Body of pancreas (tissue), 4 donors: ENCODE measurements around the gene TTLL5. TPM values are rescaled to one million over a fixed set of nuclear protein-coding genes. Genes with fewer than 3 reads are reported as not detected.

Experiments
- ATAC-seq: fragments of 150-250 bp; one replicate; pipeline ENCODE4 v1.9.1; 2016
- DNase-seq, 4 donors: peaks; one replicate each; pipeline ENCODE4 v3.0.0-alpha.2; 2019
- H3K27ac ChIP-seq, 4 donors: fragments of 200-600 bp; sonication (generic); 1 replicate in 3 of 4; 2 replicates in 1 of 4; pipeline versions ENCODE4 v1.5.1 to v1.6.1; 2016 to 2019; ENCODE audit warnings: mild to moderate bottlenecking in 1 of 4, mixed read lengths in 1 of 4, moderate library complexity in 1 of 4
- H3K27me3 ChIP-seq, 2 donors: fragments of 200-600 bp; sonication (generic); one replicate each; pipeline ENCODE4 v1.6.0; 2016; ENCODE audit warnings: mild to moderate bottlenecking in 1 of 2
- H3K36me3 ChIP-seq, 2 donors: fragments of 200-600 bp; sonication (generic); replicated peaks in 1 of 2; 2 replicates each; pipeline ENCODE4 v1.5.1; 2016; ENCODE audit warnings: low read depth in 2 of 2; ENCODE audit not compliant: insufficient read depth in 1 of 2
- H3K4me1 ChIP-seq: fragments of 200-600 bp; sonication (generic); one replicate; pipeline ENCODE4 v1.6.0; 2016
- H3K4me3 ChIP-seq, 2 donors: fragments of 200-600 bp; sonication (generic); 1 replicate in 1 of 2; 2 replicates in 1 of 2; pipeline ENCODE4 v1.5.1; 2016 to 2019
- H3K9me3 ChIP-seq, 3 donors: fragments of 200-600 bp; sonication (generic); 1 replicate in 2 of 3; 2 replicates in 1 of 3; pipeline ENCODE4 v1.5.1; 2016
- POLR2A ChIP-seq, 3 donors: fragments of 450-650 bp; IDR thresholded peaks; one replicate each; pipeline ENCODE4 v1.6.1; 2016; ENCODE audit warnings: antibody characterized with exemption in 3 of 3, mild to moderate bottlenecking in 2 of 3
- WGBS, 2 donors: methylation state at CpG; one replicate each; pipeline ENCODE4 v1.1.5; 2017; 5-methylcytosine and 5-hydroxymethylcytosine counted together
- intact Hi-C: fragments of 100-400 bp; cut with DNase I; formaldehyde crosslinking; loops from one replicate; pipeline ENCODE4 v1.15.1; 2023
- total RNA-seq, 2 donors: library from RNA; depleted of rRNA; stranded (reverse); fragments of >200 nt; gene quantifications; one replicate each; pipeline ENCODE4 v1.1.0, GENCODE V29; 2016
- TF ChIP-seq, protein P1 (sequence below), 7 experiments: fragments of 450-650 bp in 4 of 7; fragments of 200-600 bp in 3 of 7; sonication (generic) in 3 of 7; IDR thresholded peaks; one replicate each; pipeline ENCODE4 v1.5.1; 2016 to 2019; ENCODE audit warnings: antibody characterized with exemption in 7 of 7

TTLL5 gene
- total RNA-seq, 2 donors from 2014 or later, result 21.0 to 21.8 TPM

GRCh38 chr14:75989134-75989533 lies 328.1 kb downstream of the TTLL5 start:
- intact Hi-C loops, result no loop called here
- 83 to 89% methylated on average over 6 of the region's 6 CpGs for WGBS, 2 donors
- TF ChIP-seq POLR2A (IDR thresholded peaks at IDR 0.05), result no peak
- TF ChIP-seq, protein P1, sequence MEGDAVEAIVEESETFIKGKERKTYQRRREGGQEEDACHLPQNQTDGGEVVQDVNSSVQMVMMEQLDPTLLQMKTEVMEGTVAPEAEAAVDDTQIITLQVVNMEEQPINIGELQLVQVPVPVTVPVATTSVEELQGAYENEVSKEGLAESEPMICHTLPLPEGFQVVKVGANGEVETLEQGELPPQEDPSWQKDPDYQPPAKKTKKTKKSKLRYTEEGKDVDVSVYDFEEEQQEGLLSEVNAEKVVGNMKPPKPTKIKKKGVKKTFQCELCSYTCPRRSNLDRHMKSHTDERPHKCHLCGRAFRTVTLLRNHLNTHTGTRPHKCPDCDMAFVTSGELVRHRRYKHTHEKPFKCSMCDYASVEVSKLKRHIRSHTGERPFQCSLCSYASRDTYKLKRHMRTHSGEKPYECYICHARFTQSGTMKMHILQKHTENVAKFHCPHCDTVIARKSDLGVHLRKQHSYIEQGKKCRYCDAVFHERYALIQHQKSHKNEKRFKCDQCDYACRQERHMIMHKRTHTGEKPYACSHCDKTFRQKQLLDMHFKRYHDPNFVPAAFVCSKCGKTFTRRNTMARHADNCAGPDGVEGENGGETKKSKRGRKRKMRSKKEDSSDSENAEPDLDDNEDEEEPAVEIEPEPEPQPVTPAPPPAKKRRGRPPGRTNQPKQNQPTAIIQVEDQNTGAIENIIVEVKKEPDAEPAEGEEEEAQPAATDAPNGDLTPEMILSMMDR (IDR thresholded peaks at IDR 0.05), result no peak

DNA sequence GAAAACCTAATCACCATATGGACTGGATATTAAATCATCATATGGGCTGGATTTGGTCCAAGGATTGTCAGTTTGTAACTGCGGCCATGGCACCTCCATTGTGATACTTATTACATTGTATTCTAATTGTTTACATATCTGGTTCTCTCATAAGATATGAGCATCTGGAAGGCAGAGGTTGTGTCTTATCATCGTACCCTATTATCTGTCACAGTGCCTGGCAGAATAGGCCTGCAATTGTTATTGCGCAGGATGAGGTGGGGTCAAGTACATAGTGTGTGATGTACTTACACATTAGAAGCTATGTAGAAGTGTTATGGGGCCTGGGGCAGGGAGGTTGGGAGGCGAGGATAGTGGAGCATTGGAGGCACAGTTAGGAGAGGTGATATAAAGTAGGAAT lies 329.3 kb downstream of the TTLL5 start:
- H3K4me1 ChIP-seq, result peaks cover 10% of the 10 kb centered on the region
- intact Hi-C loops, result no loop called here
- H3K4me3 ChIP-seq, result no peak overlapping the region
- WGBS, 2 donors, result 92 to 95% methylated on average over 4 of the region's 4 CpGs
- H3K36me3 ChIP-seq, result peaks cover 0 to 7% of the 10 kb centered on the region in 2 donors
- DNase-seq (no peak), ATAC-seq (no peak)
- H3K27me3 ChIP-seq, result no peaks in the 10 kb centered on the region
- TF ChIP-seq, protein P1 (IDR thresholded peaks at IDR 0.05), result no peak
- no peak for TF ChIP-seq POLR2A (IDR thresholded peaks at IDR 0.05)
- H3K9me3 ChIP-seq, result no peaks in the 10 kb centered on the region
- no peak overlapping the region for H3K27ac ChIP-seq

More at GRCh38 chr14:75989134-75989533, 328.1 kb downstream of the TTLL5 start:
- Histone ChIP-seq H3K4me3 (no peak overlapping the region), H3K27ac (peak overlapping the region in 2 of 4 donors; percentile 27 to 40), H3K27me3 (no peaks in the 10 kb centered on the region), H3K4me1 (peaks cover 22% of the 10 kb centered on the region), H3K36me3 (peaks cover 0 to 7% of the 10 kb centered on the region in 2 donors), H3K9me3 (no peaks in the 10 kb centered on the region)
- ATAC-seq, result peak; percentile 41
- peak in 2 of 4 donors; percentile 29 to 35 for DNase-seq

DNA sequence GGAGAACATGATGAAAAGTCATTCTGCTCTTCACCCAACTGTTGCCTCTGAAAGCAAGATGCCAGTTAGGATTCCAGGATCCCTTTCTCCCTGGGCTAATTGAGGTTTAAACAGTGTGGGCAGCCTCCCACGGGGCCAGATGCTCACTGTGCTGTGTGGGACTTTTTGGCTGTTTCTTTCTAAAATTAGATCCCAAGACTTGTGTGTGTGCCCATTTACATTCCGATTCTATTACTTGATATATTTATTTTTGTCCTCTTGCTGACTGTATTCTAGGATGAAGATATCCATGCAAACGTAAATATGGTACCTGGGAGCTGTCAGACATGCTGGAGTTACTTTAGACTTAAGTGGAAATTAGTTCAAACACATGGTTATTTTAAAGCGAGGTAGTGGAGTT lies 330.7 kb downstream of the TTLL5 start:
- Histone ChIP-seq H3K27ac (no peak overlapping the region), H3K9me3 (no peaks in the 10 kb centered on the region), H3K27me3 (no peaks in the 10 kb centered on the region), H3K4me3 (no peak overlapping the region), H3K36me3 (peaks cover 0 to 9% of the 10 kb centered on the region in 2 donors), H3K4me1 (peaks cover 1% of the 10 kb centered on the region)
- TF ChIP-seq, protein P1 (IDR thresholded peaks at IDR 0.05), result no peak
- TF ChIP-seq POLR2A (IDR thresholded peaks at IDR 0.05), result no peak
- intact Hi-C loops, result no loop called here
- DNase-seq (no peak), ATAC-seq (no peak)
- 72 to 78% methylated on average over 4 of the region's 4 CpGs for WGBS, 2 donors

- Histone ChIP-seq H3K36me3 (peaks cover 0 to 9% of the 10 kb centered on the region in 2 donors), H3K4me1 (no peaks in the 10 kb centered on the region), H3K27me3 (no peaks in the 10 kb centered on the region), H3K9me3 (no peaks in the 10 kb centered on the region), H3K27ac (no peak overlapping the region), H3K4me3 (no peak overlapping the region)
- 82 to 96% methylated on average over 1 of the region's 1 CpG for WGBS, 2 donors
- ATAC-seq (no peak), DNase-seq (no peak)
- intact Hi-C loops, result no loop called here
- TF ChIP-seq, protein P1 (IDR thresholded peaks at IDR 0.05), result no peak
- no peak for TF ChIP-seq POLR2A (IDR thresholded peaks at IDR 0.05)
Observed at GRCh38 chr14:75993567-75994041, 332.6 kb downstream of the TTLL5 start.
